GM12878 (cell line): ENCODE data around the gene CENPP. TPM values are rescaled to one million over a fixed set of nuclear protein-coding genes. Genes with fewer than 3 reads are reported as not detected.

ENCODE experiments used
- ATAC-seq: fragments of 200-7000 bp; cut with Tn5 transposase; 3 replicates; pipeline ENCODE4 v1.9.1; 2020; ENCODE audit warnings: mild to moderate bottlenecking, moderate library complexity
- BruUV-seq: library from RNA; stranded (reverse); fragments of 400-500 nt; replicated peaks from 2 replicates; lab custom pipeline; 2021; lab: Mats Ljungman, UMichigan
- CTCF ChIA-PET: fragments of 300-600 bp; sonication (Branson Sonifier 250); formaldehyde crosslinking; extraction: SDS; loops from one replicate; lab custom pipeline; 2021; ENCODE audit warnings: inconsistent platforms; lab: Yijun Ruan, JAX
- POLR2A ChIA-PET: fragments of 350-600 bp; formaldehyde crosslinking; extraction: SDS; loops from one replicate; lab custom pipeline; 2021; ENCODE audit warnings: inconsistent platforms; lab: Charles Lee
- RAD21 ChIA-PET: fragments of 300-600 bp; sonication (Branson Sonifier 250); formaldehyde crosslinking; loops from one replicate; lab custom pipeline; 2023; ENCODE audit warnings: antibody characterized with exemption; ENCODE audit not compliant: unreplicated experiment; lab: Charles Lee
- SMC1A ChIA-PET: fragments of 300-600 bp; sonication (Branson Sonifier 250); formaldehyde crosslinking; loops from one replicate; lab custom pipeline; 2023; ENCODE audit not compliant: unreplicated experiment, uncharacterized antibody; lab: Charles Lee
- DNase-seq: peaks from one replicate; pipeline ENCODE4 v3.0.0-alpha.2; 2011; ENCODE audit warnings: low read depth, low spot score
- FAIRE-seq: peaks from 3 replicates; lab custom pipeline; 2011; peaks lifted over from hg19 to GRCh38; lab: Jason Lieb, UNC
- H2AFZ ChIP-seq: 2 replicates; pipeline ENCODE4 v1.6.0; 2011; ENCODE audit warnings: low read depth, low read length, control low read depth; ENCODE audit not compliant: control insufficient read depth
- H3K27ac ChIP-seq: 2 replicates; pipeline ENCODE4 v1.5.1; 2011; ENCODE audit warnings: control low read depth; ENCODE audit not compliant: control insufficient read depth, insufficient read depth
- H3K27me3 ChIP-seq, 2 experiments: replicated peaks in 1 of 2; 2 replicates each; pipeline versions ENCODE4 v1.6.0 to v1.6.1; 2011; ENCODE audit warnings: low read length in 1 of 2; ENCODE audit not compliant: control insufficient read depth in 2 of 2, insufficient read depth in 2 of 2
- H3K36me3 ChIP-seq, 2 experiments: 2 replicates each; pipeline ENCODE4 v1.5.1; 2011; ENCODE audit warnings: low read length in 1 of 2; ENCODE audit not compliant: control insufficient read depth in 2 of 2, insufficient read depth in 2 of 2
- H3K4me1 ChIP-seq: 2 replicates; pipeline ENCODE4 v1.6.1; 2011; ENCODE audit warnings: mild to moderate bottlenecking, low read length, moderate library complexity, mixed read lengths; ENCODE audit not compliant: control insufficient read depth, insufficient read depth
- H3K4me2 ChIP-seq: 2 replicates; pipeline ENCODE4 v1.6.0; 2011; ENCODE audit warnings: control low read depth; ENCODE audit not compliant: control insufficient read depth, insufficient read depth
- H3K4me3 ChIP-seq: fragments of 200-600 bp; sonication (generic); 2 replicates; pipeline ENCODE4 v1.5.1; 2016
- H3K79me2 ChIP-seq: 2 replicates; pipeline ENCODE4 v1.6.0; 2011; ENCODE audit warnings: low read length; ENCODE audit not compliant: control insufficient read depth, insufficient read depth
- H3K9ac ChIP-seq: 2 replicates; pipeline ENCODE4 v1.8.0; 2011; ENCODE audit warnings: low read length, control low read depth, mixed read lengths; ENCODE audit not compliant: control insufficient read depth, insufficient read depth
- H3K9me3 ChIP-seq: replicated peaks from 3 replicates; pipeline ENCODE4 v1.5.1; 2011; ENCODE audit warnings: mild to moderate bottlenecking, low read length; ENCODE audit not compliant: control insufficient read depth, insufficient read depth
- H4K20me1 ChIP-seq: 2 replicates; pipeline ENCODE4 v1.6.0; 2011; ENCODE audit not compliant: control insufficient read depth, insufficient read depth
- BHLHE40 ChIP-seq, 2 experiments: fragments of 450-650 bp in 1 of 2; IDR thresholded peaks; 2 replicates each; pipeline ENCODE4 v1.6.1; 2011 to 2017; ENCODE audit warnings: low read depth in 2 of 2, borderline replicate concordance in 1 of 2, improper control_type of control experiment in 1 of 2, low read length in 1 of 2, mild to moderate bottlenecking in 1 of 2
- EED ChIP-seq: sonication (generic); IDR thresholded peaks from 2 replicates; pipeline ENCODE4 v1.6.1; 2016; ENCODE audit warnings: antibody characterized with exemption, low read depth
- FOS ChIP-seq: IDR thresholded peaks from 3 replicates; pipeline ENCODE4 v1.6.1; 2011; ENCODE audit warnings: borderline replicate concordance; ENCODE audit not compliant: insufficient read length; ENCODE audit errors: extremely low read depth
- FOXK2 ChIP-seq: fragments of 450-650 bp; IDR thresholded peaks from 2 replicates; pipeline ENCODE4 v1.6.1; 2017; ENCODE audit warnings: mild to moderate bottlenecking, moderate library complexity
- FOXM1 ChIP-seq: IDR thresholded peaks from 2 replicates; pipeline ENCODE4 v1.6.1; 2012; ENCODE audit warnings: low read depth, mild to moderate bottlenecking, inconsistent platforms, low read length, moderate library complexity
- HCFC1 ChIP-seq: fragments of 150-350 bp; IDR thresholded peaks from 2 replicates; pipeline ENCODE4 v1.6.1; 2014; ENCODE audit warnings: low read length
- MXI1 ChIP-seq: fragments of 150-350 bp; IDR thresholded peaks from 2 replicates; pipeline ENCODE4 v1.6.1; 2011; ENCODE audit warnings: low read depth, mild to moderate bottlenecking, inconsistent platforms, low read length, improper control_type of control experiment
- MYB ChIP-seq: fragments of 150-350 bp; IDR thresholded peaks from 2 replicates; pipeline ENCODE4 v1.6.1; 2014; ENCODE audit warnings: mild to moderate bottlenecking, low read depth, low read length, borderline replicate concordance
- NR2C2 ChIP-seq: IDR thresholded peaks from 2 replicates; pipeline ENCODE4 v1.6.1; 2011; ENCODE audit warnings: borderline replicate concordance, low read depth; ENCODE audit not compliant: control insufficient read depth, insufficient read length
- PML ChIP-seq: IDR thresholded peaks from 2 replicates; pipeline ENCODE4 v1.6.1; 2012; ENCODE audit warnings: low read length, inconsistent platforms
- SMAD1 ChIP-seq: fragments of 450-650 bp; IDR thresholded peaks from 2 replicates; pipeline ENCODE4 v1.6.1; 2018; ENCODE audit warnings: mild to moderate bottlenecking, low read depth; ENCODE audit not compliant: partially characterized antibody
- SPI1 ChIP-seq: IDR thresholded peaks from 2 replicates; pipeline ENCODE4 v1.6.1; 2011; ENCODE audit warnings: low read depth, mild to moderate bottlenecking, low read length, moderate library complexity, borderline replicate concordance; ENCODE audit not compliant: insufficient read depth
- TCF3 ChIP-seq: IDR thresholded peaks from 2 replicates; pipeline ENCODE4 v1.6.1; 2012; ENCODE audit warnings: low read depth, mild to moderate bottlenecking, low read length, borderline replicate concordance; ENCODE audit not compliant: insufficient read depth
- WGBS: methylation state at CpG from one replicate; pipeline ENCODE4 v1.1.6; 2016; ENCODE audit warnings: low lambda C conversion rate; ENCODE audit not compliant: insufficient replicate concordance, insufficient coverage; ENCODE audit errors: missing lambda C conversion rate; 5-methylcytosine and 5-hydroxymethylcytosine counted together
- in situ Hi-C: fragments of 300-500 bp; cut with MboI; formaldehyde crosslinking; loops from 9 replicates; pipeline ENCODE4 v1.14.3; 2018; ENCODE audit warnings: mixed read lengths
- intact Hi-C: fragments of 100-400 bp; cut with micrococcal nuclease; formaldehyde crosslinking; loops from one replicate; pipeline ENCODE4 v1.14.2; 2022; ENCODE audit not compliant: unreplicated experiment
- polyA plus RNA-seq, 11 experiments: library from polyadenylated mRNA; depleted of rRNA in 4 of 11; unstranded in 6 of 11; stranded (reverse) in 5 of 11; fragments of >200 nt; fragmentation: Nextera tagmentation in 4 of 11; fragmentation: Illumina TruSeq in 1 of 11; extraction: Ambion mirVana in 4 of 11; extraction: Trizol in 1 of 11; gene quantifications; 1 replicate in 1 of 11; 2 replicates in 10 of 11; pipeline versions ENCODE4 v1.2.1 to v1.2.3, GENCODE V29; 2011 to 2016; ENCODE audit warnings: inconsistent platforms in 2 of 11, missing spikeins in 2 of 11, low read depth in 1 of 11
- total RNA-seq, 4 experiments: library from RNA; depleted of rRNA in 3 of 4; stranded (reverse); fragments of >200 nt in 3 of 4; fragmentation: Illumina TruSeq in 1 of 4; extraction: Trizol in 1 of 4; gene quantifications; 2 replicates each; pipeline versions ENCODE4 v1.2.1 to v1.2.3, GENCODE V29; 2013 to 2021
- TF ChIP-seq, protein P1 (sequence below): fragments of 450-650 bp; IDR thresholded peaks from 2 replicates; pipeline ENCODE4 v1.6.1; 2016; ENCODE audit warnings: mild to moderate bottlenecking

The CENPP gene
- total and polyA plus RNA-seq, 10 of the 15 experiments (the other 5 are each of a cell fraction or from before 2014, with no cell fraction given): 9.4 to 31.4 (median 19.8) TPM

DNA sequence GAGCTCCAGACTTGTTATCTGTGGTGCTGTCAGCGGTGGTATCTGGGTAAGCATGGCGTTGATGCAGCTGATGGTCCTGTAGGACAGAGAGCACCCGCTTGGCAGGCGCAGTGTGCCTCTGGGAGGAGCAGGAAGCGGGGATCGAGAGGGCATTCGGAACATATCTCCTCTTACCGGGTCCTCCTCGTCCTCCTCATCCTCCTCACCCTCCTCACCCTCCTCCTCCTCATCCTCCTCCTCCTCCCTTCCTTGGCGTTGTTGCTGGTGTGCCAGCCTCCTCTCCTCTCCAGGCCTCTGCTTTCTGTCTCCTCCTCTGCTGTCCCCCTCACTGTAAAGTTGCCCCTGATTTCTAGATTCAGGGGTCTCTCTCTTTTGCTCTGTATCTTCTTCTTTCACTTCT, 188.9 kb downstream of the CENPP start:
- Histone ChIP-seq H3K9ac (no peak overlapping the region), H3K27ac (no peak overlapping the region), H2AFZ (no peak overlapping the region), H3K9me3 (no peaks in the 10 kb centered on the region), H3K36me3 (no peaks in the 10 kb centered on the region), H3K27me3 (no peaks in the 10 kb centered on the region), H3K4me1 (peaks cover 3% of the 10 kb centered on the region; the same call in 1 of the 2 replicates), H3K4me3 (no peak overlapping the region), H3K79me2 (no peaks in the 10 kb centered on the region), H4K20me1 (no peaks in the 10 kb centered on the region), H3K4me2 (no peak overlapping the region)
- ATAC-seq (no peak), FAIRE-seq (no peak), DNase-seq (no peak)
- ChIA-PET SMC1A (no interaction called here), RAD21 (no interaction called here), POLR2A (interaction anchor here (0.6 kb wide), 1 partner anchor 24 kb away, joined by 8 read pairs; no protein-coding TSS in a partner anchor), CTCF (no interaction called here)
- in situ Hi-C loops: no loop called here
- intact Hi-C loops: no loop called here
- WGBS: 88% methylated on average over 10 of the region's 10 CpGs
- TF ChIP-seq SMAD1 (no peak), TCF3 (no peak), MYB (no peak), FOXK2 (no peak), MXI1 (no peak), EED (no peak), SPI1 (no peak), BHLHE40 (IDR thresholded peaks at IDR 0.05; ENCODE audit: borderline replicate concordance in 1 of 2, low read depth in 2 of 2, low read length in 1 of 2) (no peak), FOXM1 (no peak), NR2C2 (no peak), FOS (no peak), PML (no peak), HCFC1 (no peak)
- TF ChIP-seq, protein P1, sequence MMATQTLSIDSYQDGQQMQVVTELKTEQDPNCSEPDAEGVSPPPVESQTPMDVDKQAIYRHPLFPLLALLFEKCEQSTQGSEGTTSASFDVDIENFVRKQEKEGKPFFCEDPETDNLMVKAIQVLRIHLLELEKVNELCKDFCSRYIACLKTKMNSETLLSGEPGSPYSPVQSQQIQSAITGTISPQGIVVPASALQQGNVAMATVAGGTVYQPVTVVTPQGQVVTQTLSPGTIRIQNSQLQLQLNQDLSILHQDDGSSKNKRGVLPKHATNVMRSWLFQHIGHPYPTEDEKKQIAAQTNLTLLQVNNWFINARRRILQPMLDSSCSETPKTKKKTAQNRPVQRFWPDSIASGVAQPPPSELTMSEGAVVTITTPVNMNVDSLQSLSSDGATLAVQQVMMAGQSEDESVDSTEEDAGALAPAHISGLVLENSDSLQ: no peak
- BruUV-seq: no TSS peak
